ENCODE measurements around the gene APOD.
"Not testable (repeated sequence)": the region's sequence is repeated elsewhere in the genome, so short reads cannot be mapped to it uniquely, and the experiment has no call there.

GRCh38 chr3:195632501-195633185, 48.9 kb upstream of the APOD start:
- TF ChIP-seq POLR2A, CTCF (IDR thresholded peaks at IDR 0.05): not testable (repeated sequence)
